Ovary (tissue), 9 donors: ENCODE measurements around the gene RNASE11. TPM values are rescaled to one million over a fixed set of nuclear protein-coding genes. Genes with fewer than 3 reads are reported as not detected.

Source experiments
- DNase-seq, 5 donors: peaks; one replicate each; pipeline ENCODE4 v3.0.0-alpha.2; 2019 to 2020
- H3K27ac ChIP-seq, 2 donors: fragments of 200-600 bp; one replicate each; pipeline versions ENCODE4 v1.5.1 to v1.8.0; 2019 to 2022
- H3K27me3 ChIP-seq: fragments of 200-600 bp; one replicate; pipeline ENCODE4 v1.8.0; 2022
- H3K36me3 ChIP-seq: fragments of 200-600 bp; sonication (generic); one replicate; pipeline ENCODE4 v1.5.1; 2019
- H3K4me1 ChIP-seq: one replicate; pipeline ENCODE4 v1.8.1; 2013; ENCODE audit warnings: mild to moderate bottlenecking, moderate library complexity; ENCODE audit not compliant: insufficient read depth
- H3K4me3 ChIP-seq: fragments of 200-600 bp; sonication (generic); one replicate; pipeline ENCODE4 v1.5.1; 2017
- H3K9me3 ChIP-seq, 2 donors: fragments of 200-600 bp in 1 of 2; sonication (generic) in 1 of 2; one replicate each; pipeline versions ENCODE4 v1.5.1 to v1.8.1; 2013 to 2019; ENCODE audit warnings: mild to moderate bottlenecking in 1 of 2, moderate library complexity in 1 of 2
- CTCF ChIP-seq, 3 donors: fragments of 450-650 bp in 2 of 3; fragments of 200-600 bp in 1 of 3; IDR thresholded peaks; one replicate each; pipeline versions ENCODE4 v1.5.1 to v1.8.0; 2016 to 2022; ENCODE audit warnings: antibody characterized with exemption in 3 of 3, mild to moderate bottlenecking in 1 of 3
- EP300 ChIP-seq: sonication (generic); formaldehyde crosslinking; IDR thresholded peaks from one replicate; pipeline ENCODE4 v1.6.1; 2017; ENCODE audit warnings: antibody characterized with exemption
- POLR2A ChIP-seq: fragments of 450-650 bp; IDR thresholded peaks from one replicate; pipeline ENCODE4 v1.6.1; 2017; ENCODE audit warnings: antibody characterized with exemption, mild to moderate bottlenecking, moderate library complexity
- WGBS, 3 donors: extraction: QIAGEN DNeasy Blood & Tissue Kit in 1 of 3; methylation state at CpG; one replicate each; pipeline versions ENCODE4 v1.1.5 to v1.1.7; 2013 to 2017; 5-methylcytosine and 5-hydroxymethylcytosine counted together
- intact Hi-C, 4 donors: fragments of 100-400 bp; cut with DNase I; formaldehyde crosslinking; loops; one replicate each; pipeline versions ENCODE4 v1.11.0 to v1.15.1; 2022 to 2023
- polyA plus RNA-seq, 2 donors: library from polyadenylated mRNA; stranded (reverse); fragments of 200-250 nt in 1 of 2; fragments of 350-450 nt in 1 of 2; fragmentation: Illumina TruSeq in 1 of 2; extraction: RNeasy Lipid Tissue Mini Kit (QIAGEN cat#74804) in 1 of 2; gene quantifications; one replicate each; pipeline ENCODE4 v1.2.3, GENCODE V29; 2013 to 2014
- total RNA-seq, 7 donors: library from RNA; depleted of rRNA in 2 of 7; stranded (reverse); fragments of >200 nt in 2 of 7; fragmentation: NEBNext Ultra II Directional in 3 of 7; extraction: Animal tissue kit (Norgen Biotek cat#: 25700) in 3 of 7; gene quantifications; one replicate each; pipeline versions ENCODE4 v1.1.0 to v1.2.4, GENCODE V29; 2016 to 2023
- donor health status: DM: no; HTN: no; CAD: no; lungs with moderate emphysema.
- donor health status: DM: no; HTN: no; CAD: no.
- donor health status: Bipolar disorder and iron deficiency.
- donor health status: DM: yes; HTN: yes; CAD: no.
- donor health status: DM: no; HTN: no; CAD: no.
- donor health status: DM: yes; HTN: yes; CAD: no.

Gene RNASE11
- total and polyA plus RNA-seq, 9 donors, result 0.28 TPM; not detected in 8

- Histone ChIP-seq H3K27me3 (no peaks in the 10 kb centered on the region), H3K9me3 (no peaks in the 10 kb centered on the region), H3K4me3 (no peak overlapping the region), H3K4me1 (peaks cover 1% of the 10 kb centered on the region), H3K36me3 (no peaks in the 10 kb centered on the region), H3K27ac (no peak overlapping the region)
- no peak for DNase-seq
- WGBS, 3 donors, result 92 to 93% (median 92%) methylated on average over 3 of the region's 3 CpGs
- intact Hi-C loops, result no loop called here
- TF ChIP-seq EP300 (no peak), CTCF (IDR thresholded peaks at IDR 0.05) (no peak), POLR2A (no peak)
Observed at GRCh38 chr14:20555845-20556244, 32.0 kb downstream of the RNASE11 start.

GRCh38 chr14:20553024-20553423 is 34.8 kb downstream of the RNASE11 start:
- intact Hi-C loops, result no loop called here
- no peak for DNase-seq
- Histone ChIP-seq H3K36me3 (no peaks in the 10 kb centered on the region), H3K4me3 (no peak overlapping the region), H3K27ac (no peak overlapping the region), H3K4me1 (no peaks in the 10 kb centered on the region), H3K9me3 (no peaks in the 10 kb centered on the region), H3K27me3 (no peaks in the 10 kb centered on the region)
- no peak for TF ChIP-seq POLR2A
- no peak for TF ChIP-seq EP300
- TF ChIP-seq CTCF (IDR thresholded peaks at IDR 0.05), result no peak

- Histone ChIP-seq H3K27me3 (no peaks in the 10 kb centered on the region), H3K4me3 (no peak overlapping the region), H3K9me3 (no peaks in the 10 kb centered on the region), H3K27ac (no peak overlapping the region), H3K4me1 (no peaks in the 10 kb centered on the region), H3K36me3 (no peaks in the 10 kb centered on the region)
- no peak for DNase-seq
- 87 to 91% (median 88%) methylated on average over 3 of the region's 3 CpGs for WGBS, 3 donors
- no peak for TF ChIP-seq EP300
- TF ChIP-seq POLR2A, result no peak
- TF ChIP-seq CTCF (IDR thresholded peaks at IDR 0.05), result no peak
- intact Hi-C loops, result no loop called here
Observed at GRCh38 chr14:20551606-20552005, 36.2 kb downstream of the RNASE11 start.

- Histone ChIP-seq H3K9me3 (no peaks in the 10 kb centered on the region), H3K36me3 (no peaks in the 10 kb centered on the region), H3K4me1 (no peaks in the 10 kb centered on the region), H3K27ac (no peak overlapping the region), H3K4me3 (no peak overlapping the region), H3K27me3 (no peaks in the 10 kb centered on the region)
- WGBS, 3 donors, result 90 to 93% (median 92%) methylated on average over 2 of the region's 2 CpGs
- intact Hi-C loops, result no loop called here
- no peak for TF ChIP-seq POLR2A
- TF ChIP-seq CTCF (IDR thresholded peaks at IDR 0.05), result no peak
- no peak for DNase-seq
Observed at GRCh38 chr14:20550926-20551325, 36.9 kb downstream of the RNASE11 start.
